ENCODE data around the gene MTR.

MTR gene

DNA sequence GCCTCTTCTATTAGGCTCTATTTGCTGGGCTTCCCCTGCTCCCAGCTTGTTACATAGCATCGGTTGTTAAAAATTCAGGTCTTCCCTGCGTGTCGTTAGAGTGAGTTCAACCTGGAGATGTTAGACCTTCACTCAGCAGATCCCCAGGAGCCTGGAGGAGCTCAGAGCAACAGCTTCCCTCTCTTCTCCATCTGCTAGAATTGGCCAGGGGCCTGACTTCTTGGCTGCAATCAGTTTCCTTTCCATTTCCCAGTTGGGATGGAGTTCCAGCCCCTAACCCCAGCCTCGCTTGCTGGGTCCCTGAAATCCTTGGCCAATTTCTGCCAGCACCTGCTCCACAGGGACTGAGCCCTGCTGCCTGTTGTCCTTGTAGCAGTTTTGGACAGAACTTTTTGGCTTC, 153.3 kb downstream of the MTR start:
- TF ChIP-seq, protein P1, sequence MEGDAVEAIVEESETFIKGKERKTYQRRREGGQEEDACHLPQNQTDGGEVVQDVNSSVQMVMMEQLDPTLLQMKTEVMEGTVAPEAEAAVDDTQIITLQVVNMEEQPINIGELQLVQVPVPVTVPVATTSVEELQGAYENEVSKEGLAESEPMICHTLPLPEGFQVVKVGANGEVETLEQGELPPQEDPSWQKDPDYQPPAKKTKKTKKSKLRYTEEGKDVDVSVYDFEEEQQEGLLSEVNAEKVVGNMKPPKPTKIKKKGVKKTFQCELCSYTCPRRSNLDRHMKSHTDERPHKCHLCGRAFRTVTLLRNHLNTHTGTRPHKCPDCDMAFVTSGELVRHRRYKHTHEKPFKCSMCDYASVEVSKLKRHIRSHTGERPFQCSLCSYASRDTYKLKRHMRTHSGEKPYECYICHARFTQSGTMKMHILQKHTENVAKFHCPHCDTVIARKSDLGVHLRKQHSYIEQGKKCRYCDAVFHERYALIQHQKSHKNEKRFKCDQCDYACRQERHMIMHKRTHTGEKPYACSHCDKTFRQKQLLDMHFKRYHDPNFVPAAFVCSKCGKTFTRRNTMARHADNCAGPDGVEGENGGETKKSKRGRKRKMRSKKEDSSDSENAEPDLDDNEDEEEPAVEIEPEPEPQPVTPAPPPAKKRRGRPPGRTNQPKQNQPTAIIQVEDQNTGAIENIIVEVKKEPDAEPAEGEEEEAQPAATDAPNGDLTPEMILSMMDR (IDR thresholded peaks at IDR 0.05): no peak

DNA sequence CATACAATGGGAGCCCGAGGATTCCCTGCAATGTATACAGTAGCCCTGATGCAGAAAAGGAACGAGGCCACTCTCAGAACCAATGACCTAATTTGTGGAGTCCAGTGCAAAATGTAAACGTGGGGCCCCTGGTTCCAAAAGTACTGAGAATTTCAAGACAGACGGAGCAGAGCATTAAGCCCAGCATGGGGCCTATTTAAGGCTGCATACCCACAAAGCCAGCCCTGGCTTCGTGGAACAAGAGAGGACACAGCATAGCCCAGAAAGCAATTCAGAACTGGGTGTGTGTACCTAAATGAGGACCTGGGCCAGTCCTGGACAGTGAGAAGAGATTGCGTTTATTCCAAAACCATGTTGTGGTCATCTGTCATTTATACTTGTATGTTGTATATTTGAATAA, 153.9 kb downstream of the MTR start:
- TF ChIP-seq, protein P1 (IDR thresholded peaks at IDR 0.05): no peak

DNA sequence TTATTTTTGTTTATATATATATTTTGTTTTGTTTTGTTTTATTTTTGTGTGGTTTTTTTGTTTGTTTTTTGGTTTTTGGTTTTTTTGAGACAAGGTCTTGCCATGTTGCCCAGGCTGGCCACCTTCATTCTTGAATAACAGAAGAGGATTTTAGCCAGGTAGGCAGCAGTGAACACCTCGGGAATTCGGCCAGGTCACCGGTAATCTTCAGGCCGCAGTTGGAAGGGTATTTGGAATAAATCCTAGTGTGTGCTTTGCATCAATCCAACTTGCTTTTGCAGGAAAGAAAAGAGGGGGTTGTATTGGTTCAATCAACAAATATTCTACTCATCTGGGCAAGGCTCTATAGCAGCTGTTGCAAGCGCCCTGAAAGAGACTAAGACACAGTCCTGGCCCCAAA, 155.3 kb downstream of the MTR start:
- TF ChIP-seq, protein P1 (IDR thresholded peaks at IDR 0.05): no peak

DNA sequence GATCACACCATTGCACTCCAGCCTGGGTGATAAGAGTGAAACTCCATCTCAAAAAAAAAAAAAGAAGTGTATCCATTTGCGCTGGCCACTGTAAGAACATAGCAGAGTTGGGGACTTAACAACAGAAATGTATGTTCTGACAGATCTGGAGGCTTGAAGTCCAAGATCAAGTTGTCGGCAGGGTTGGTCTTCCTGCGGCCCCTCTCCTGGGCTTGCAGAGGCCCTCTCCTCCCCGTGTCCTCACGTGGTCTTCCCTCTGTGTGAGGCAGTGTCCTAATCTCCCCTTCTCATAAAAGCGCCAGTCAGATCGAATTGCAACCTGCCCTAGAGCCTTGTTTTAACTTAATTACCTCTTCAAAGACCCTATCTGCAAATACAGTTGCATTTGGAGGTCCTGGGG, 156.6 kb downstream of the MTR start:
- TF ChIP-seq, protein P1 (IDR thresholded peaks at IDR 0.05): no peak

DNA sequence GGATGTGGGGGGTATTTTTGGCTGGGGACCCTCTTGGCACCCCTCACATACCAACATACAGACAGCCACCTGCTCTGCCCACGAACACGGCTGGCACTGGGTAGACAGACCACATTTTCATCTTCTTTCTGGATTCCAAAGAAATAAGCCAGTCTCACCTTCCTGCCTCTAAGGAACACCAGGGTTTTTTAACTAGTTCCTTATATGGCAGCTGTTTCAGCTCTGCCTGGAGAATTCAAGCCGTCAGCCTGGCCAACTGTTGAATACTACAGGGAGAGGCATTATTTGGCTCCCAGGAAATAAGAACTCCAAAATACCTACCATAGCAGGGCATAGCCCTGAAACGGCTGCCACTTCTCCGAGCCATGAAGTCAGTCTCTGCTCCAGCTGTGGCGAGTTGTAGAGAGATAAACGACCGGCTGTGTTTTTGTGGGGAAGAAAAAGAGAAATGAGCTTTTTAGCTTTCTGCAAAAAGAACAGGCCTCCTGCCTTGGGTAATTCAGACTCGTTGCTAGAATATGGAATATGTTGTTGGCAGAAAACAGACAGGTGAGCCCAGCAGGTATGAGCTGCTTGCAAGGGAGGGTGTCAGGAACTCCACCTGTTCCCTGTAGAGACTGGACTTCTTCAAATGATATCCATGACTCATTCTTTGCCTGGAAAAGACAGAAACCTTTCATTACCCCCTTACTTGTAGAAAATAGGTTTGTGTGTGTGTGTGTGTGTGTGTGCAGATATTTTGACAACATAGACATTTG, 157.3 kb downstream of the MTR start:
- TF ChIP-seq, protein P1 (IDR thresholded peaks at IDR 0.05): no peak

DNA sequence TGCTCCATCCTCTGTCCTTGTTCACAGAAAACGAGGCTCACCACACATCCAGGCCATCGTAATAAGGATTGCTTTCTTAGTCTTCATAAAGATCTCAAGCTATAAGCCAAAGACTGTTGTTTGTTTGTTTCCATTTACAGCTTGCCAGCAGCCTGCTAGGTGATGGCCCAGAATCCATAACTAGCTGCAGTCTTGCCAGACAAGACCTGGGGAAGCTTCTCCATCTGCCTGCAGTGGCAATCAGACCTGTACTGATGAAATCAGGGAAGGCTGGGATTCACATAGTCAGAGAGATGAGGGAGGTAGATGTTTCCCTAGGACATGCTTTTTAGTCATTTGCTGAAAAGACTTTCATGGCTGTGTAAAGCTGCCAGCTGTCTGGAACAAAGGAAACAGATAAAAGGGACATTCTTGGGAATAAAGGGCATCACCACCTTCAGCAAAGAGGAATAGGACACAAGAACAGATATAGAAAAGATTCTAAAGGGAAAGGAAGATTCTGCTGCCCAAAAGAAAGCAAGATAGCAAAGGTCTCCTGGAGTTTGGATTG, 158.1 kb downstream of the MTR start:
- TF ChIP-seq, protein P1 (IDR thresholded peaks at IDR 0.05): no peak
